Sciatic nerve (tissue), 2 donors: ENCODE data around the gene GTPBP6. TPM values are rescaled to one million over a fixed set of nuclear protein-coding genes. Genes with fewer than 3 reads are reported as not detected.
"Not testable (repeated sequence)": the region's sequence is repeated elsewhere in the genome, so short reads cannot be mapped to it uniquely, and the experiment has no call there.

Experiments
- ATAC-seq: fragments of 200-7000 bp; cut with Tn5 transposase; one replicate; pipeline ENCODE4 v1.9.1; 2020; ENCODE audit warnings: mild to moderate bottlenecking, moderate library complexity
- DNase-seq: peaks from one replicate; pipeline ENCODE4 v3.0.0-alpha.2; 2020; ENCODE audit warnings: low spot score
- intact Hi-C: fragments of 100-400 bp; cut with DNase I; formaldehyde crosslinking; loops from one replicate; pipeline ENCODE4 v1.14.2; 2022
- total RNA-seq: library from RNA; stranded (reverse); fragmentation: NEBNext Ultra II Directional; extraction: Animal tissue kit (Norgen Biotek cat#: 25700); gene quantifications from one replicate; pipeline ENCODE4 v1.2.1, GENCODE V29; 2021
- donor health status: DM: no; HTN: no; CAD: no.
- donor health status: DM: no; HTN: no; CAD: no.

GTPBP6 gene
- total RNA-seq, 1 donor from 2014 or later: 43.1 TPM

GRCh38 chrX:257681-258289, 60.8 kb downstream of the GTPBP6 start:
- DNase-seq (no peak), ATAC-seq (no peak)
- intact Hi-C loops: no loop called here

GRCh38 chrX:257054-257453, 61.5 kb downstream of the GTPBP6 start:
- ATAC-seq, intact Hi-C loops, DNase-seq: not testable (repeated sequence)

GRCh38 chrX:255923-256331, 62.7 kb downstream of the GTPBP6 start:
- no peak for DNase-seq
- ATAC-seq: no peak
- intact Hi-C loops: no loop called here

Other genes starting within 250 kb of the GTPBP6 start
- 11.0 TPM for gene PLCXD1, start 37.4 kb downstream of the GTPBP6 start, total RNA-seq
- 35.4 TPM for gene PPP2R3B, start 68.1 kb upstream of the GTPBP6 start, total RNA-seq